Activated T-helper 17 cell treated with anti-CD3 and anti-CD28 coated beads, Interleukin-2, amount 50 U/mL, for 72 hours (primary cell): ENCODE data around the gene ATG4B. TPM values are rescaled to one million over a fixed set of nuclear protein-coding genes. Genes with fewer than 3 reads are reported as not detected.

Source experiments
- ATAC-seq: fragments of 150-1000 bp; cut with Tn5 transposase; replicated peaks from 2 replicates; pipeline ENCODE4 v1.10.0; 2021; ENCODE audit warnings: mild to moderate bottlenecking, moderate library complexity
- H3K27ac Mint-ChIP-seq: one replicate; pipeline ENCODE4 v1.8.0; 2022; ENCODE audit warnings: mixed read lengths
- H3K27me3 Mint-ChIP-seq: one replicate; pipeline ENCODE4 v1.8.0; 2022; ENCODE audit warnings: mixed read lengths
- H3K36me3 Mint-ChIP-seq: one replicate; pipeline ENCODE4 v1.8.0; 2022; ENCODE audit warnings: low read depth, mild to moderate bottlenecking, mixed read lengths
- H3K4me1 Mint-ChIP-seq: one replicate; pipeline ENCODE4 v1.8.0; 2022; ENCODE audit warnings: mixed read lengths
- H3K4me3 Mint-ChIP-seq: one replicate; pipeline ENCODE4 v1.8.0; 2022; ENCODE audit warnings: mild to moderate bottlenecking, mixed read lengths
- H3K9me3 Mint-ChIP-seq: one replicate; pipeline ENCODE4 v1.8.0; 2022; ENCODE audit warnings: mixed read lengths
- total RNA-seq, 2 donors: library from RNA; stranded (reverse); gene quantifications; one replicate each; pipeline ENCODE4 v1.2.3, GENCODE V29; 2022

ATG4B gene
- total RNA-seq, 2 donors from 2014 or later: 88.3 to 91.3 TPM

DNA sequence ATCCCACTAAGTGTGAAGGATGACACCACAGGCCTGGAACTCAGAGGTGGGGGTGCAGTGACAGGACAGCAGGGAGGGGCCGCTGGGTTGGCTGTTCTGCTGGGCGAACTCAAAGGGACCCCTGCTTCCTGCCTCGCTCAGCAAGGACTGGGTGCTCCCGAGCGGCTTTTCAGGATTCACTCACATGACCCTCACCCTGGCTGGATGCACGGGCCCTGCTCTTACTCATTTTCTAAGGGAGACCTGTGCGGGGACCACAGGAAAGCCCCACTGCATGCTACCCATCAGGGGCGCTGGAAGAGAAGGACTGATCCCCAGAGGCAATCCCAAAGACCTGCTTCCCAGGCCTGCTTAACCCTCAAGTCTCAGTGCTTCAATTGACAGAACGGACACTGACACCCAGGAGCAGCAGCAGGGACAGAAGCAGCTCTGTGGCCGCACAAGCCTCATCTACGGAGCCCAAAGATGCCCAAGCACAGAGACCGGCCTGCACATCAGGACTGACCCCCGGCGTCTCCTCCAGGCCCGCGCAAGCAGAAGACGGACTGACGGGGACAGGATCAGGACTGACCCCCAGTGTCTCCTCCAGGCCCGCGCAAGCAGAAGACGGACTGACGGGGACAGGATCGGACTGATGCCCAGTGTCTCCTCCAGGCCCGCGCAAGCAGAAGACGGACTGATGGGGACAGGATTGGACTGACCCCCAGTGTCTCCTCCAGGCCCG lies 30.2 kb upstream of the ATG4B start:
- no peak for ATAC-seq
- Mint-ChIP-seq H3K27ac (no peak overlapping the region), H3K27me3 (no peaks in the 10 kb centered on the region), H3K4me3 (no peak overlapping the region), H3K36me3 (peaks cover 68% of the 10 kb centered on the region), H3K4me1 (peaks cover 14% of the 10 kb centered on the region), H3K9me3 (no peaks in the 10 kb centered on the region)

DNA sequence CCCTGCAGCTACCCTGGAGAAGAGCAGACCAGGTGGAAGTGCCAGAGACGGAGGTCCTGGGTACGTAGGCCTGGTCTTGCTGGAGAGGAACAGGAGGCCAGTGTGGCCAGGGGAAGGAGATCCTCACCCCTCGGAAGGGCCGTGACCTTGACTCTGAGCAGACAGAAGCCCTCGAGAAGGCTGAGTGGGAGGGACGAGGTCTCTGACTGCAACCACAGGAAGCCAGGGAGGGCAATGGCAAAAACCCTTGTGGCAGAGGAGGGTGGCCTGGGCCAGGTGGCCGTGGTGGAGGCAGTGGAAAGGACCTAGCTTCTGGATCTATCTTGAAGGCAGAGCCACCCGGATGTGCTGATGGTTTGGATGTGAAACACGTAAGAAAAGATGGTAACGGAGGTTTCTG lies 28.6 kb upstream of the ATG4B start:
- peaks cover 67% of the 10 kb centered on the region for H3K36me3 Mint-ChIP-seq
- peak overlapping the region; percentile 68 for H3K27ac Mint-ChIP-seq
- H3K27me3 Mint-ChIP-seq: no peaks in the 10 kb centered on the region
- H3K4me1 Mint-ChIP-seq: peaks cover 14% of the 10 kb centered on the region
- peak overlapping the region; percentile 73 for H3K4me3 Mint-ChIP-seq
- H3K9me3 Mint-ChIP-seq: no peaks in the 10 kb centered on the region
- ATAC-seq: no peak

- Mint-ChIP-seq H3K4me1 (peaks cover 14% of the 10 kb centered on the region), H3K27ac (peak overlapping the region; percentile 67), H3K9me3 (no peaks in the 10 kb centered on the region), H3K27me3 (no peaks in the 10 kb centered on the region), H3K4me3 (peak overlapping the region; percentile 73), H3K36me3 (peaks cover 65% of the 10 kb centered on the region)
- peak; percentile 99 for ATAC-seq
These were observed 27.4 kb upstream of the ATG4B start for GRCh38 chr2:241609859-241610793.

DNA sequence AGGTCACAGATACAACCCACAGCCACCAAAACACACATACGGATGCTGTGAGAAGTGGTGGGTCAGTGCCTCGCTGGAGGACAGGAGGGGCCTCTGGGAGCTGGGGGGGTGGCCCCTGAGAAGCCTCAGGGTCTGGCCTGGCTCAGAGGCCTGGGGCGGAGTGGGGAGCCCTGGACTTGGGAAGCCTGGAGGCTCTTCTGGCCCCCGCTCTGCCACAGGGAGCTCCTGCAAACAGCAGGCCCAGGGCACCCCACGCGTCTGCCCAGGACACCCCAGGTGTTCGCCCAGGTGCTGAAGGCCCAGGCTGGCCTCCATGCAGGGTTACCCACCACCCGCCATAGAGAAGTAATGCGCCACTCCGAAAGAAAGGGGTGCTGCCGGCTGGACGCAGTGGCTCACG lies 26.4 kb upstream of the ATG4B start:
- H3K4me1 Mint-ChIP-seq: peaks cover 17% of the 10 kb centered on the region
- H3K9me3 Mint-ChIP-seq: no peaks in the 10 kb centered on the region
- peak overlapping the region; percentile 69 for H3K4me3 Mint-ChIP-seq
- no peaks in the 10 kb centered on the region for H3K27me3 Mint-ChIP-seq
- peaks cover 56% of the 10 kb centered on the region for H3K36me3 Mint-ChIP-seq
- no peak for ATAC-seq
- H3K27ac Mint-ChIP-seq: peak overlapping the region; percentile 67

DNA sequence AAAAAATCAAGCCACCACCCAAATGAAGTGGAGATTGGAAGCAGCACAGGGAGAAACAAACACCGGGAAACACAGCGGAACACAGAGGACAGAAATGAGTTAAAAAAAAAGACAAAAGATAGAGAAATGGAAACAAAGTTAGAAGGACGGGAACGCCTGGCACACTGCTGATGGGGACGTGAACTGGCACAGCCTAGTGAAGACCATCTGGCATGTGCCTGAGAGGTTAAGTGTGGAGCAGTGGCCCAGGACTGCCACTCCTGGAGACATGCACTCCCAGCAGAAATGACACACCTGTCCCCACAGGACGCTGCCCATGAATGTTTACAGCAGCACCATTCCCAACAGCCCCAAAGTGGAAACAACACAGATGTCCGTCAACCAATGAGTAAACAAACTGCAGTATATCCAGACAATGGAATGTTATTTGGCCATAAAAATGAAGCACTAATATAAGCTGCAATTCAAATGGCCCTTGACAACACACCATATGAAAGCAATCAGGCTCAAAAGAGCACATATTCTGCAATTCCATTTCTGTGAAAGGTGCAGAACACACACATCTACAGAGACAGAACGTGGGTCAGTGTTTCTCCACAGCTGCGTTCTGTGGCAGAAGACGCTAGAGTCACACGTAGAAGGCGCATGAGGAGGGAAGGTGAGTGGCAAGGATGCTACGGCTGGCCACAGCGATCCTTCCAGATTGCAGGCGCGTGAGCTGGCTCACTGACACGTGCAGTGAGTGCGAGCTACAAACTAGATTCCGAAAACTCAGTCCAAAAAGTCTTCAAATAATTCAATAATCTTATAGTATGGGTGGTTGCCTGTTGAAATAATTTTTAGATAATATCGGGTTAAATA lies 25.1 kb upstream of the ATG4B start:
- Mint-ChIP-seq H3K27ac (peak overlapping the region; percentile 15), H3K4me3 (no peak overlapping the region), H3K9me3 (no peaks in the 10 kb centered on the region), H3K4me1 (peaks cover 23% of the 10 kb centered on the region), H3K36me3 (peaks cover 47% of the 10 kb centered on the region), H3K27me3 (no peaks in the 10 kb centered on the region)
- no peak for ATAC-seq

- peaks cover 48% of the 10 kb centered on the region for H3K36me3 Mint-ChIP-seq
- no peak for ATAC-seq
- H3K27me3 Mint-ChIP-seq: no peaks in the 10 kb centered on the region
- no peaks in the 10 kb centered on the region for H3K9me3 Mint-ChIP-seq
- no peak overlapping the region for H3K27ac Mint-ChIP-seq
- H3K4me1 Mint-ChIP-seq: peaks cover 31% of the 10 kb centered on the region
- no peak overlapping the region for H3K4me3 Mint-ChIP-seq
These were observed 24.3 kb upstream of the ATG4B start for GRCh38 chr2:241613017-241613780.

DNA sequence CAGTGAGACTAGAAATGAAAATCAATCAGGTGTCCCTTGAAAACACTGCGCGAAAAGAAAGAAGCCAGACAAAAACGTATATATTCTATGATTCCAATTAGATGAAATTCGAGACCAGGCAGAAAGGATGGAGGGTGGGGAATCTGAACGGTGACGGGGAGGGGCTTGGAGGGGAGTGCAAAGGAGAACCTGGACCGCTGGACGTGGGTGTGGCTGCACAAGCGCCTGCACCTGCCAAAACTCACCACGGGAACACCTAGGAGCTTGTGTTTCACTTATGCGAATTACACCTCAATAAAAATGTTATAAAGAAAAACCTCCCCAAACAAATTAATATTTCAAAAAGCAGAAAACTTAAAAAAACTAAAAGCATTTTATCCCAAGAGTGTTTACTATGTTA lies 22.5 kb upstream of the ATG4B start:
- ATAC-seq: no peak
- peaks cover 31% of the 10 kb centered on the region for H3K4me1 Mint-ChIP-seq
- no peaks in the 10 kb centered on the region for H3K9me3 Mint-ChIP-seq
- H3K27me3 Mint-ChIP-seq: no peaks in the 10 kb centered on the region
- H3K36me3 Mint-ChIP-seq: peaks cover 44% of the 10 kb centered on the region
- no peak overlapping the region for H3K27ac Mint-ChIP-seq
- no peak overlapping the region for H3K4me3 Mint-ChIP-seq

DNA sequence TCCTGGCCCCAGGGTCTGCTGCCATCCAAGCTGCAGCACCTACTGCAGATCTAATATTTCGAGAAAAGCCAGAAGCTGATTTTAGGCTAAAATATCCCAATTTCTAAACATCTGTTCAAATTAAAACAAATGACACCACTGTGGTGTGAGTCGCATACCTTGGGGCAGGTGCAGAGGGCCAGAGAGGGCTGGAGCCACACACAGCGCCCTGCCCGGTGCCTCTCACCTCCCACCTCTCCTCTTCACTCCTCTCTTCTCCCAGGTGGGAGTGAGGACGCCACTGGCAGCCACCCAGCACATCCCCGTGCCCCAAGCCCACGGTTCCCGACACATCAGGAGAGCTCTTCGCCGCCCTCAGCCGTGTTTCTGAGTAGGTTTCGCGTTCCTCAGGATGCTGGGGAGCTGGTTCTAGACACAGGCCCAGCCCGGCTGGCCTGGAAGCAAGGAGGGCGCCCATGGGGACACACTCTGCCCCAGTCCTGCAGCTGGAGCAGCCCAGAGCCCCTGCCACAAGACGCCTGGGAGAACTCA lies 21.9 kb upstream of the ATG4B start:
- Mint-ChIP-seq H3K4me3 (peak overlapping the region; percentile 80), H3K27me3 (no peaks in the 10 kb centered on the region), H3K36me3 (peaks cover 49% of the 10 kb centered on the region), H3K4me1 (peaks cover 33% of the 10 kb centered on the region), H3K27ac (peak overlapping the region; percentile 73), H3K9me3 (peaks cover under 1% of the 10 kb centered on the region)
- ATAC-seq: no peak

DNA sequence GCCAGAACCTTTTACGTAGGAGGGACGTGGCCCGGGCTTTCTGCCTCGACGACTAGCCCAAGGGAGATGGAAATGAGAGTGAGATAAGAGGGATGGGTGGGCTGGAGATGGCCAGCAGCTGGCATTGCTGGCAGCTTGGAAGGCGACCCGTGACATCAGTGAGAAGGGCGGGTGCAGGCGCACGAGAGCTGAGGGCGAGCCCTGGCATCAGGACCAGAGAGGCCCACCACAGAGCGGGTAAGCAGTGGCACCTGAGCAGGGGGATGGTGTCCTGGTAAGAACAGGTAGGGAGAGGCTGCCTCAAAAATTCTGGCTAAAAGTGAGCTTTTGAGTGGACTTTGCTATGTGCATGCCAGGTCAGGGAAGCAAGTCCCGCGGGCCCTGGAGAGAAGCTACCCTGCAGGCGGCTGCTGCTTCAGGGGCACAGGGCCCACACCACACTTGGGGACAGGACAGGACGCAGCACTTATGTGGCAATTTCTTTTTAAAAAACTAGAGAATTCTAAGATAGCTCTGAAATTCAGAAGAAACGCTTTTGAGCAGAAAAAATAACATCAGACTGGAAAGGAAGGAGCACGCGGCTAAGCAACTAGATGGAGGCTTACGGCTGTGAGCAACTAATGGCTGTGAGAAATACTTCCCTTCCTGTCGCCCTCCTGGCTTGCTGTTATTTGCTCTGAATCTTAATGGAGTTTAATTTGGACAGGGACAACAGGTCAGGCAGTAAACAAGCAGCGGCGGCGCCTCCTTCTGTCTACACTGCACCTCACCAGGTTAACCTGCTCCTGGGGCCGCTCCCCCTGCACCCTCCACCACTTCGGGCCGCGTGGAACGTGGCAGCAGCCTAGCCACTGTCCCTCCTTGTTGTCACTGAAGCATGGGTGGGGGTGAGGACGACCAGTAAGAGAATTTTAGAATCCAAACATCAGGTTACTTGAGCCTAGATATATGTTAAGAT lies 21.0 kb upstream of the ATG4B start:
- Mint-ChIP-seq H3K4me1 (peaks cover 39% of the 10 kb centered on the region), H3K9me3 (peaks cover 6% of the 10 kb centered on the region), H3K27ac (peak overlapping the region; percentile 73), H3K27me3 (no peaks in the 10 kb centered on the region), H3K36me3 (peaks cover 56% of the 10 kb centered on the region), H3K4me3 (peak overlapping the region; percentile 80)
- ATAC-seq: no peak

DNA sequence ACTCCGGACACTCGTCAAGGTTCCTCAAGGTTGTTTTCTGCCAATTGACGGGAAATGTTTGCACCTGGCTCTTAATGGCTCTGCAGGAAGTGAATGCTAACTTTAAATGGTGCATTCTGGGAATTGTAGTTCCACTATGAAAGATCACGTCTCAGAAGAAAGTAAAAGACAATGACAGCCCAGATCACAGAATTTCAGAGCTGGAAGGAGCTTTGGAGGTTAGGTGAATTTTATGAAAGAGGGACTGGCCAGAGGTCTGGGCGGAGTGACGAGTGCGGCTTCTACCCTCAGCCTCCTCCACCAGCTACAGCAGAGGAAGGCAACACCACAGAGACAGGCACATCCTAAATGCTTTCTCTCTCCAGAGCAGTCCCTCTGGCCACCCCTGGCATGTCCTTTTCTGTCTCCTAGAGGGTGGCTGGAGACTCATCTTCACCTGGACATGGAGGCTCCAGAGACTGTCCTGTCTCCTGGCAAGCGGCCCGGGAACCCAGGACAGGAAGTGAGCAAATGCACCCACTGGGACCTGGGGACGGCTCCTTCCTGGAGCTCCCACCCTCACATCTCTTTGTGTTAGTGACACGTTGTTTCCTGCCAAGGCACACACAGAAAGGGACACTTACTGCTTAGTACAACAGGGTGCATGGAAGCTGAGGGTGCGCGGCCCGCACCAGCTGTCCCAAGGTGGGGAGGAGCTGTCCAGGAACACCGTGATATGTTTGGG lies 19.9 kb upstream of the ATG4B start:
- Mint-ChIP-seq H3K4me1 (peaks cover 39% of the 10 kb centered on the region), H3K36me3 (peaks cover 49% of the 10 kb centered on the region), H3K9me3 (peaks cover 8% of the 10 kb centered on the region), H3K27ac (peak overlapping the region; percentile 97), H3K27me3 (no peaks in the 10 kb centered on the region), H3K4me3 (peak overlapping the region; percentile 80)
- ATAC-seq: peak; percentile 33

GRCh38 chr2:241618296-241618805 lies 19.1 kb upstream of the ATG4B start:
- H3K4me3 Mint-ChIP-seq: peak overlapping the region; percentile 80
- H3K27me3 Mint-ChIP-seq: no peaks in the 10 kb centered on the region
- H3K36me3 Mint-ChIP-seq: peaks cover 43% of the 10 kb centered on the region
- peak overlapping the region; percentile 97 for H3K27ac Mint-ChIP-seq
- H3K4me1 Mint-ChIP-seq: peaks cover 39% of the 10 kb centered on the region
- ATAC-seq: peak; percentile 26
- H3K9me3 Mint-ChIP-seq: peaks cover 8% of the 10 kb centered on the region

GRCh38 chr2:241618829-241619228 lies 18.7 kb upstream of the ATG4B start:
- no peak for ATAC-seq

More at GRCh38 chr2:241618829-241619228, 18.7 kb upstream of the ATG4B start:
- Mint-ChIP-seq H3K27me3 (no peaks in the 10 kb centered on the region), H3K36me3 (peaks cover 41% of the 10 kb centered on the region), H3K4me3 (peak overlapping the region; percentile 80), H3K4me1 (peaks cover 39% of the 10 kb centered on the region), H3K27ac (peak overlapping the region; percentile 97), H3K9me3 (peaks cover 8% of the 10 kb centered on the region)
